GM12878 (cell line): ENCODE results near the gene ARL15. TPM values are rescaled to one million over a fixed set of nuclear protein-coding genes. Genes with fewer than 3 reads are reported as not detected.

ENCODE experiments used
- EED ChIP-seq: sonication (generic); IDR thresholded peaks from 2 replicates; pipeline ENCODE4 v1.6.1; 2016; ENCODE audit warnings: antibody characterized with exemption, low read depth
- ZNF274 ChIP-seq: IDR thresholded peaks from one replicate; pipeline ENCODE4 v1.8.0; 2011; ENCODE audit not compliant: insufficient read length, insufficient read depth
- polyA plus RNA-seq, 11 experiments: library from polyadenylated mRNA; depleted of rRNA in 4 of 11; unstranded in 6 of 11; stranded (reverse) in 5 of 11; fragments of >200 nt; fragmentation: Nextera tagmentation in 4 of 11; fragmentation: Illumina TruSeq in 1 of 11; extraction: Ambion mirVana in 4 of 11; extraction: Trizol in 1 of 11; gene quantifications; 1 replicate in 1 of 11; 2 replicates in 10 of 11; pipeline versions ENCODE4 v1.2.1 to v1.2.3, GENCODE V29; 2011 to 2016; ENCODE audit warnings: inconsistent platforms in 2 of 11, missing spikeins in 2 of 11, low read depth in 1 of 11
- total RNA-seq, 4 experiments: library from RNA; depleted of rRNA in 3 of 4; stranded (reverse); fragments of >200 nt in 3 of 4; fragmentation: Illumina TruSeq in 1 of 4; extraction: Trizol in 1 of 4; gene quantifications; 2 replicates each; pipeline versions ENCODE4 v1.2.1 to v1.2.3, GENCODE V29; 2013 to 2021
- TF ChIP-seq, protein P1 (sequence below): fragments of 450-650 bp; IDR thresholded peaks from 2 replicates; pipeline ENCODE4 v1.6.1; 2017; ENCODE audit warnings: mild to moderate bottlenecking, low read depth, inconsistent platforms; ENCODE audit not compliant: poor library complexity, severe bottlenecking
- TF ChIP-seq, protein P2 (sequence below): fragments of 450-650 bp; IDR thresholded peaks from 2 replicates; pipeline ENCODE4 v1.6.1; 2016; ENCODE audit warnings: mild to moderate bottlenecking, moderate library complexity, borderline replicate concordance
- TF ChIP-seq, protein P3 (sequence below): fragments of 450-650 bp; IDR thresholded peaks from 2 replicates; pipeline ENCODE4 v1.6.1; 2018; ENCODE audit warnings: borderline replicate concordance, mild to moderate bottlenecking; ENCODE audit not compliant: partially characterized antibody

Gene ARL15
- total and polyA plus RNA-seq, 10 of the 15 experiments (the other 5 are each of a cell fraction or from before 2014, with no cell fraction given), result 3.6 to 11.0 (median 7.7) TPM

DNA sequence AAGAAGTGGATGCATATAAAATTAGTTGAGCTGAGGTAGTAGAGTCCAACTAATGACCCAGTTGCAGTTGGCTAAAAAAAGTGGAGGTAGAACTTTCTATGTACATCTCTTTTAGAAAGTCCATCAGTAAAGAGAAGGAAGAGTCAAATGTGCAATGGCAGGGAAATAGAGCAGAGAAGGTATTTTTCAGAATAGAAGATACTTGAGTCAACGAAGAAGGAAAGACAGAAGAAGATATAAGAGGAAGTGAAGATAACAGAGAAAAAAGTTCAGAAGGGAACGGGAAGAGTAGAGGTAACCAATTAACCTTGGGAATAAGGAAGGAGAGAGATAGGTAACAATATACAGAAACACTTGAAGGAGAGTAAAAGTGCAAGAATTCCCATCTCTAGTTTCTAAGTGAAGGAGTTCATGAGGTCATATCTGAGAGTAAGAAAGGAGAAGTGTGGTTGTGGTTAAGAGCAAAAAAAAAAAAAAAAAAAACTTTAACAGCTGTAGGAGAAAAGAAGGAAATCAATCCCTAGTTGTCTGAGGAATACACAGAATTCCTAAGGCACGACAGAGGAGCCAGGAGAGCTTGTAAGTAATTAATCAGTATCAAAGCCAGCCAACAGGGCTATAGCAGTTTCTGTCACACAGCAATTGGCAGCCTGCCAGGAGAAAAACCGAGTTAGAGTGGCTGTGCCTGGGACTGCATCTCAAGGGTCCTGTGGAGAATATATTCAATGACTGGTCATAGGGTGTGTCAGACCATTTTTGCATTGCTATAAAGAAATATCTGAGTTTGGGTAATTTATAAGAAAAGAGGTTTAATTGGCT, 61.0 kb downstream of the ARL15 start (continued):
- TF ChIP-seq, protein P1, sequence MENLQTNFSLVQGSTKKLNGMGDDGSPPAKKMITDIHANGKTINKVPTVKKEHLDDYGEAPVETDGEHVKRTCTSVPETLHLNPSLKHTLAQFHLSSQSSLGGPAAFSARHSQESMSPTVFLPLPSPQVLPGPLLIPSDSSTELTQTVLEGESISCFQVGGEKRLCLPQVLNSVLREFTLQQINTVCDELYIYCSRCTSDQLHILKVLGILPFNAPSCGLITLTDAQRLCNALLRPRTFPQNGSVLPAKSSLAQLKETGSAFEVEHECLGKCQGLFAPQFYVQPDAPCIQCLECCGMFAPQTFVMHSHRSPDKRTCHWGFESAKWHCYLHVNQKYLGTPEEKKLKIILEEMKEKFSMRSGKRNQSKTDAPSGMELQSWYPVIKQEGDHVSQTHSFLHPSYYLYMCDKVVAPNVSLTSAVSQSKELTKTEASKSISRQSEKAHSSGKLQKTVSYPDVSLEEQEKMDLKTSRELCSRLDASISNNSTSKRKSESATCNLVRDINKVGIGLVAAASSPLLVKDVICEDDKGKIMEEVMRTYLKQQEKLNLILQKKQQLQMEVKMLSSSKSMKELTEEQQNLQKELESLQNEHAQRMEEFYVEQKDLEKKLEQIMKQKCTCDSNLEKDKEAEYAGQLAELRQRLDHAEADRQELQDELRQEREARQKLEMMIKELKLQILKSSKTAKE, result peak; percentile 36
- TF ChIP-seq, protein P2, sequence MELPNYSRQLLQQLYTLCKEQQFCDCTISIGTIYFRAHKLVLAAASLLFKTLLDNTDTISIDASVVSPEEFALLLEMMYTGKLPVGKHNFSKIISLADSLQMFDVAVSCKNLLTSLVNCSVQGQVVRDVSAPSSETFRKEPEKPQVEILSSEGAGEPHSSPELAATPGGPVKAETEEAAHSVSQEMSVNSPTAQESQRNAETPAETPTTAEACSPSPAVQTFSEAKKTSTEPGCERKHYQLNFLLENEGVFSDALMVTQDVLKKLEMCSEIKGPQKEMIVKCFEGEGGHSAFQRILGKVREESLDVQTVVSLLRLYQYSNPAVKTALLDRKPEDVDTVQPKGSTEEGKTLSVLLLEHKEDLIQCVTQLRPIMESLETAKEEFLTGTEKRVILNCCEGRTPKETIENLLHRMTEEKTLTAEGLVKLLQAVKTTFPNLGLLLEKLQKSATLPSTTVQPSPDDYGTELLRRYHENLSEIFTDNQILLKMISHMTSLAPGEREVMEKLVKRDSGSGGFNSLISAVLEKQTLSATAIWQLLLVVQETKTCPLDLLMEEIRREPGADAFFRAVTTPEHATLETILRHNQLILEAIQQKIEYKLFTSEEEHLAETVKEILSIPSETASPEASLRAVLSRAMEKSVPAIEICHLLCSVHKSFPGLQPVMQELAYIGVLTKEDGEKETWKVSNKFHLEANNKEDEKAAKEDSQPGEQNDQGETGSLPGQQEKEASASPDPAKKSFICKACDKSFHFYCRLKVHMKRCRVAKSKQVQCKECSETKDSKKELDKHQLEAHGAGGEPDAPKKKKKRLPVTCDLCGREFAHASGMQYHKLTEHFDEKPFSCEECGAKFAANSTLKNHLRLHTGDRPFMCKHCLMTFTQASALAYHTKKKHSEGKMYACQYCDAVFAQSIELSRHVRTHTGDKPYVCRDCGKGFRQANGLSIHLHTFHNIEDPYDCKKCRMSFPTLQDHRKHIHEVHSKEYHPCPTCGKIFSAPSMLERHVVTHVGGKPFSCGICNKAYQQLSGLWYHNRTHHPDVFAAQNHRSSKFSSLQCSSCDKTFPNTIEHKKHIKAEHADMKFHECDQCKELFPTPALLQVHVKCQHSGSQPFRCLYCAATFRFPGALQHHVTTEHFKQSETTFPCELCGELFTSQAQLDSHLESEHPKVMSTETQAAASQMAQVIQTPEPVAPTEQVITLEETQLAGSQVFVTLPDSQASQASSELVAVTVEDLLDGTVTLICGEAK, result peak; percentile 42; the same call in 1 of the 2 replicates
- TF ChIP-seq EED (peak; percentile 67), ZNF274 (no peak)
- TF ChIP-seq, protein P3, sequence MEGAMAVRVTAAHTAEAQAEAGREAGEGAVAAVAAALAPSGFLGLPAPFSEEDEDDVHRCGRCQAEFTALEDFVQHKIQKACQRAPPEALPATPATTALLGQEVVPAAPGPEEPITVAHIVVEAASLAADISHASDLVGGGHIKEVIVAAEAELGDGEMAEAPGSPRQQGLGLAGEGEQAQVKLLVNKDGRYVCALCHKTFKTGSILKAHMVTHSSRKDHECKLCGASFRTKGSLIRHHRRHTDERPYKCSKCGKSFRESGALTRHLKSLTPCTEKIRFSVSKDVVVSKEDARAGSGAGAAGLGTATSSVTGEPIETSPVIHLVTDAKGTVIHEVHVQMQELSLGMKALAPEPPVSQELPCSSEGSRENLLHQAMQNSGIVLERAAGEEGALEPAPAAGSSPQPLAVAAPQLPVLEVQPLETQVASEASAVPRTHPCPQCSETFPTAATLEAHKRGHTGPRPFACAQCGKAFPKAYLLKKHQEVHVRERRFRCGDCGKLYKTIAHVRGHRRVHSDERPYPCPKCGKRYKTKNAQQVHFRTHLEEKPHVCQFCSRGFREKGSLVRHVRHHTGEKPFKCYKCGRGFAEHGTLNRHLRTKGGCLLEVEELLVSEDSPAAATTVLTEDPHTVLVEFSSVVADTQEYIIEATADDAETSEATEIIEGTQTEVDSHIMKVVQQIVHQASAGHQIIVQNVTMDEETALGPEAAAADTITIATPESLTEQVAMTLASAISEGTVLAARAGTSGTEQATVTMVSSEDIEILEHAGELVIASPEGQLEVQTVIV, result no peak
